Effector memory CD8-positive, alpha-beta T cell (primary cell): ENCODE results near the gene BRD2.

Source experiments
- ATAC-seq: fragments of 150-1000 bp; cut with Tn5 transposase; replicated peaks from 2 replicates; pipeline ENCODE4 v1.10.0; 2021; ENCODE audit warnings: mild to moderate bottlenecking, moderate library complexity
- DNase-seq, 3 experiments: peaks; one replicate each; pipeline ENCODE4 v3.0.0; 2021
- H3K27ac Mint-ChIP-seq, 2 donors: one replicate each; pipeline ENCODE4 v1.8.0; 2022; ENCODE audit warnings: mild to moderate bottlenecking in 2 of 2, mixed read lengths in 2 of 2, moderate library complexity in 2 of 2
- H3K27me3 Mint-ChIP-seq, 2 donors: one replicate each; pipeline ENCODE4 v1.8.0; 2022; ENCODE audit warnings: mixed read lengths in 2 of 2
- H3K36me3 Mint-ChIP-seq: one replicate; pipeline ENCODE4 v1.8.0; 2022; ENCODE audit warnings: mild to moderate bottlenecking, moderate library complexity, mixed read lengths; ENCODE audit not compliant: insufficient read depth
- H3K4me1 Mint-ChIP-seq, 2 donors: one replicate each; pipeline ENCODE4 v1.8.0; 2022; ENCODE audit warnings: low read depth in 2 of 2, mixed read lengths in 2 of 2
- H3K4me3 Mint-ChIP-seq, 2 donors: one replicate each; pipeline ENCODE4 v1.8.0; 2022; ENCODE audit warnings: mild to moderate bottlenecking in 2 of 2, mixed read lengths in 2 of 2, moderate library complexity in 2 of 2
- H3K9me3 Mint-ChIP-seq, 2 donors: one replicate each; pipeline ENCODE4 v1.8.0; 2022; ENCODE audit warnings: mixed read lengths in 2 of 2

The BRD2 gene

DNA sequence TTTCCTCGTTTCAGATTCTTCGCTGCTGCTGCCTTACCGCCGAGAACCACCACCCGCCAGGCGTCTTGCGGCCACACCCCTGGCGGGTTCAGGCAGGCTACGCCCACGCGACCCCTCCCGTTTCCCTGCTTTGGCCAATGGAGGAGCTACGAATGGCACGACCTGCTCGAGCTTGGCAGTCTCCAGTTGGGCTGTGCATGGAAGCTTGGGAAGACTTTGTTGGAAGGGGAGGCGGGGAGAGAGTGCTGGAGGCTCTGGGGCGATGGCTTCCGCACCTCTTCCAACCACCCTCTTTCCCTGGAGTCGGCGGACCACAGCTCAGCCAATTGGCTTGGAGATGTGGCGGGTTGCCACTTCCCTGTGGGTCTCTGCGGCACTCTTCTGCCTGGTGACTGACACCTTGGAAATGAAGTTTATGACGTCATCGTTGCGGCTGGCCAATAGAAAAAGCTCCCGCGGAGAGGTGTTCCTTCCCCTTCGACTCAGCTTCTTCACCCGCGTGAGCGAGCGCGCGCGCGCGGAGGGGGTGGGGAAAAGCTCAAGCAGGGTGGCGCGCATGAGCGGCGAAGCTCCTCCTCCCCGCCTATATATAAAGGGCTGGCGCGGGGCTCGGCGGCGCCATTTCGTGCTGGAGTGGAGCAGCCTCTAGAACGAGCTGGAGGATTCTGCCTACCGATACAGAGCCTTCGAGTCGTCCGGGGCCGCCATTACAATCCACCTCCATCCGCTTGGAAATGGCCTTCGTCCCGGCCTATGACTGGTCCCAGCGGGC, 3.4 kb downstream of the BRD2 start:
- Mint-ChIP-seq H3K36me3 (peaks cover 86% of the 10 kb centered on the region), H3K27ac (peak overlapping the region; percentile 94 to 98), H3K4me3 (peak overlapping the region; percentile 88 to 94), H3K9me3 (no peaks in the 10 kb centered on the region), H3K27me3 (no peaks in the 10 kb centered on the region), H3K4me1 (peaks cover 53 to 71% of the 10 kb centered on the region in 2 donors)
- DNase-seq = peak; percentile 99 to 100 (median 99)
- ATAC-seq = peak; percentile 59

DNA sequence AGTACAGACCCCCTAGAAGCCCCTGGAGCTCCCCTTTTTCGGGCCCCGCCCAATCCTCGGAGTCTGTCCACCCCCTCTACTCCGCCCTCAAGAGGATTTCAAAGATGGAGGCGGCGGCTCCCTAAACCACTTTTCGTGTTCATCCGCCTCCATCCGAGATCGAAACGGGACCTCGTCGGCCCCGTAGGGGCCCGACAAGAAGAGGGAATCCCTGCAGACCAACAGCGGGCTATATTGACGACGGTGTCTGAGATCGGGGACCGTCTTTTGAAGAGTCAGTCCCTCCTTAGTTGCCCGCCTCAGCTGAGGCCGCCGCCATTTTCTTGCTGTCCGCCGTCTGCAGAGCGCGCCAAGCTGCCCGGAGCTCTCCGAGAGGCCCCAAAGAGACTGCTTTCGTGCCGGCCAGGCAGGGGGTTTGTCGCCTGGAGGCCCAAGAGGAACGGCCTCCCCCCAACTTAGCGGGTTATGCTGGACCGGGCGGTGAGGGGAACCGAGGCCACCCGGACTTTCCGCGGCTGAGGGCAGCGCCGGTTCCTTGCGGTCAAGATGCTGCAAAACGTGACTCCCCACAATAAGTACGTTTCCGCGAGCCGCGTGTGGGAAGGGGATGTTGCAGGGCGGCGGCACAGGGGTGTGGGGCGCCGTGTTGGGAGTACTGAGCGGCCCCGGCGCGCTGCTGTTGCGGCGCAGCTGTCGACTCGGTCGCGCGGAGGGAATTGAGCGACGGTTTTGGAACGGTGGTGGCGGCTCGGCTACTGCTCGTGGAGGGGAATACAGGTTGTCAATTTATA, 4.2 kb downstream of the BRD2 start:
- ATAC-seq (peak; percentile 22), DNase-seq (peak; percentile 46 to 52 (median 47))
- Mint-ChIP-seq H3K27ac (peak overlapping the region; percentile 94 to 98), H3K4me1 (peaks cover 54 to 71% of the 10 kb centered on the region in 2 donors), H3K9me3 (no peaks in the 10 kb centered on the region), H3K36me3 (peaks cover 94% of the 10 kb centered on the region), H3K27me3 (no peaks in the 10 kb centered on the region), H3K4me3 (peak overlapping the region; percentile 88 to 94)

DNA sequence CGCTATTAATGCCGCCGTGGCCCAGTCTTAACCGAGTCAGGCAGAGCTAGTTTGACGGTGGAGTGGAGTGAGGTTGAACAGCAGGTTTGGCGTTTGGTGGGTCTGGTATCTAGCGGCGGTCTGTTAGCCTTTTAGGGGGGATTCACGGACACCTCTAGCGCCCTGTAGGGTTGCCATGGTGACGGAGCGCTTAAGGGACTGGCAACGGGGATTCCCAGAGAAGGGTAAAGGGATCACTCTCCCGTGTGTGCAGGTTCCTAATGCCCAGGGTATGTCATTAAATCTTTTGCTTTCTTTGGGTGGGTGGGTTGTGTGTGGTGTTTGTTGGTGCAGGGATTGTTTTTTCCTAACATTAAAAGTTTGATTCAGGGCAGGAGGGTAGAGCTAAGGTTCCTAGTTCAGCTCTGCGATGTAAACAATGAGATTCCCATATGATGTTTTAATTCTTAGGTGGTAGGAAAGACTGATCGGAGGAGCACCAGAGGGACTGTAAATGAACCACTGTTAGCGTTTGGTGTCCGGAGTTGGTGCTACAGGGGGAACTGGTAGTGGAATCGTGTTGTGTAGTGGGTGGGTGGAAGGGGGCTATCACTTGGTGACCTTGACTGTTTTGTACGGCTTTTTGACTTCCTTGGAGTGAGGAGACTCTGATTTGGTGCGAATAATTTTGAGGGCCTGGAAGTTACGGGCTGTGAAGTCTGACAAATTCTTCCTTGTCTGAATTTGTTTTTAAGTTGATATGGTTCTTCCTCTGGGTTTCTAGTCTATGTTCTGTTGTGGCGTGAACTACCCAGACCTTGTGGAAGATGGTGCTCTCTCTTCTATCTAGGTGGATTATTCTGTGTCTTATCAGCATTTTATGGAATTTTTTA, 5.0 kb downstream of the BRD2 start:
- DNase-seq = peak in 2 of 3 experiments; percentile 64
- peaks cover 54 to 70% of the 10 kb centered on the region in 2 donors for H3K4me1 Mint-ChIP-seq

DNA sequence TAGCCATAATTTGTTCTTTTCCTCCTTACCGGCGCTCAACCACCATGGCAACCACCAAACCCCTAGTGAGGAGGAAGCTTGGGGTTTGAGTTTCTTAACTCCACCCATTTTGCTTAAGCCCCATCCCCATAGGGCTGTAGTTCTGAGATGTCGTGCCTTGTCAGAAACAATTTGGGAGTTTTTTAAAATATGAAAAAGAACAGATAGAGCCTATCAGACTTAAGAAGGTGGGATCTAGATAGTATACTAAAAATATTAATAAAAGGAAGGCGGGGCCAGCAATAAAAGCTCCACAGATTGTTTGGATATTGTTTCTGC, 5.6 kb downstream of the BRD2 start:
- no peaks in the 10 kb centered on the region for H3K9me3 Mint-ChIP-seq
- H3K4me1 Mint-ChIP-seq = peaks cover 52 to 75% of the 10 kb centered on the region in 2 donors
- peak overlapping the region; percentile 94 to 98 for H3K27ac Mint-ChIP-seq
- H3K27me3 Mint-ChIP-seq = no peaks in the 10 kb centered on the region
- ATAC-seq = no peak
- H3K36me3 Mint-ChIP-seq = peaks cover 97% of the 10 kb centered on the region
- no peak for DNase-seq
- H3K4me3 Mint-ChIP-seq = peak overlapping the region; percentile 88 to 94

More for the DNA sequence above, 5.0 kb downstream of the BRD2 start:
- Mint-ChIP-seq H3K36me3 (peaks cover 95% of the 10 kb centered on the region), H3K4me3 (peak overlapping the region; percentile 88 to 94), H3K27me3 (no peaks in the 10 kb centered on the region), H3K9me3 (no peaks in the 10 kb centered on the region), H3K27ac (peak overlapping the region; percentile 94 to 98)
- ATAC-seq = peak; percentile 3

DNA sequence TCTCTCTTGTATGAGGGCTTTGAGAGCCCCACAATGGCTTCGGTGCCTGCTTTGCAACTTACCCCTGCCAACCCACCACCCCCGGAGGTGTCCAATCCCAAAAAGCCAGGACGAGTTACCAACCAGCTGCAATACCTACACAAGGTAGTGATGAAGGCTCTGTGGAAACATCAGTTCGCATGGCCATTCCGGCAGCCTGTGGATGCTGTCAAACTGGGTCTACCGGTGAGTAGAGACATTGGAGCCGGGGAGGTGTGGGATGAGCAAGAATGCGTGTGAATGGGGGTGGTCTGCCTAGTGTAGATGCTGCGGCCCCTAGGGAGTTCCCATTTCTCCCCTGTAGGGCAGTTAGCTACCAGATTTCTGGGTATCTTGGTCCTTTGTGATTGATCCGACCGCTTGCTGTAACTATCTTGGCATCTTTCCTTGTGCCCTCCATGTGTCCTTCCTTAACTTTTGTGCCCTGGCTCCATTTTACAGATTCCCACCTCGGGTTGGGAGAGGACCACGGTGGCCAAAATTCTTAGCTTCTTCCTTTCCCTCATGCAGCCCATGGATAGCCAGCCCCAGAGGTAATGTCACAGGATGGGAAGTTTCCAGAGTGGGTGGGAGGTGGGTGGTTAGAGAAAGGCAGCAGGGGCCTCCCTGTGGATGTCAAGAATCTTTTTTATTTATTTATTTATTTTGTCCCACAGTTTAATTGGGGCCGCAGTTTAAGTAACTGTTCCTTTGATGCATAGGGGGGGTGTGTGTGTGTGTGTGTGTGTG, 6.3 kb downstream of the BRD2 start:
- Mint-ChIP-seq H3K27me3 (no peaks in the 10 kb centered on the region), H3K4me1 (peaks cover 55 to 76% of the 10 kb centered on the region in 2 donors), H3K4me3 (peak overlapping the region; percentile 88 to 94), H3K9me3 (no peaks in the 10 kb centered on the region), H3K36me3 (peaks cover 97% of the 10 kb centered on the region), H3K27ac (peak overlapping the region; percentile 94 to 98)
- DNase-seq = no peak
- ATAC-seq = no peak

DNA sequence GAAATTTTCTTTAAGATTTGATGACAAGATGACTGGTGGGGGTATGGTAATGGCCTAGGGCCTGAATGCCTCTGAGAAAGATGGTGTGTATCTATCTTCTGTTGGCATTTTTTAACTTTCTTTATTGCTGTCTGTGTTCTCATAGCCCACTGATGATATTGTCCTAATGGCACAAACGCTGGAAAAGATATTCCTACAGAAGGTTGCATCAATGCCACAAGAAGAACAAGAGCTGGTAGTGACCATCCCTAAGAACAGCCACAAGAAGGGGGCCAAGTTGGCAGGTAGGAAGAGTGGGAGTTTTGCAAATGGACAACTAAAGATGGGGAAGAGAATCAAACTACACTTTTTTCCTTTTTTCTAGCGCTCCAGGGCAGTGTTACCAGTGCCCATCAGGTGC, 7.5 kb downstream of the BRD2 start:
- Mint-ChIP-seq H3K27me3 (no peaks in the 10 kb centered on the region), H3K4me1 (peaks cover 52 to 74% of the 10 kb centered on the region in 2 donors), H3K27ac (peak overlapping the region; percentile 90 to 98), H3K36me3 (peaks cover 100% of the 10 kb centered on the region), H3K9me3 (no peaks in the 10 kb centered on the region), H3K4me3 (peak overlapping the region; percentile 88 to 94)
- DNase-seq (no peak), ATAC-seq (no peak)

DNA sequence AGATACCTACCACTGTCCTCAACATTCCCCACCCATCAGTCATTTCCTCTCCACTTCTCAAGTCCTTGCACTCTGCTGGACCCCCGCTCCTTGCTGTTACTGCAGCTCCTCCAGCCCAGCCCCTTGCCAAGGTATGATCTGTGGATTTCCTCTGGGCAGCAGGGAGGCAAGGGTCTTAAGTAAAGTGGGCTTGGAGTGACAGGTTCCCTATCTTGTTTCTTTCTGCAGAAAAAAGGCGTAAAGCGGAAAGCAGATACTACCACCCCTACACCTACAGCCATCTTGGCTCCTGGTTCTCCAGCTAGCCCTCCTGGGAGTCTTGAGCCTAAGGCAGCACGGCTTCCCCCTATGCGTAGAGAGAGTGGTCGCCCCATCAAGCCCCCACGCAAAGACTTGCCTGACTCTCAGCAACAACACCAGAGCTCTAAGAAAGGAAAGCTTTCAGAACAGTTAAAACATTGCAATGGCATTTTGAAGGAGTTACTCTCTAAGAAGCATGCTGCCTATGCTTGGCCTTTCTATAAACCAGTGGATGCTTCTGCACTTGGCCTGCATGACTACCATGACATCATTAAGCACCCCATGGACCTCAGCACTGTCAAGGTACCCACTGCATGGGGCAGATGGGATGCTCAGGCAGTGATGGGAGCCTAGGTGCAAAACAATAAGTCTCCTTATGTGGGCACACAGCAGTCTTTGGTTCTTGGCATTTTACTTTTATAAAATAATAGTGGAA, 8.1 kb downstream of the BRD2 start:
- ATAC-seq = no peak
- Mint-ChIP-seq H3K36me3 (peaks cover 100% of the 10 kb centered on the region), H3K27me3 (no peaks in the 10 kb centered on the region), H3K4me3 (peak overlapping the region; percentile 88 to 94), H3K4me1 (peaks cover 52 to 68% of the 10 kb centered on the region in 2 donors), H3K27ac (peak overlapping the region; percentile 90 to 98), H3K9me3 (no peaks in the 10 kb centered on the region)
- DNase-seq = no peak

DNA sequence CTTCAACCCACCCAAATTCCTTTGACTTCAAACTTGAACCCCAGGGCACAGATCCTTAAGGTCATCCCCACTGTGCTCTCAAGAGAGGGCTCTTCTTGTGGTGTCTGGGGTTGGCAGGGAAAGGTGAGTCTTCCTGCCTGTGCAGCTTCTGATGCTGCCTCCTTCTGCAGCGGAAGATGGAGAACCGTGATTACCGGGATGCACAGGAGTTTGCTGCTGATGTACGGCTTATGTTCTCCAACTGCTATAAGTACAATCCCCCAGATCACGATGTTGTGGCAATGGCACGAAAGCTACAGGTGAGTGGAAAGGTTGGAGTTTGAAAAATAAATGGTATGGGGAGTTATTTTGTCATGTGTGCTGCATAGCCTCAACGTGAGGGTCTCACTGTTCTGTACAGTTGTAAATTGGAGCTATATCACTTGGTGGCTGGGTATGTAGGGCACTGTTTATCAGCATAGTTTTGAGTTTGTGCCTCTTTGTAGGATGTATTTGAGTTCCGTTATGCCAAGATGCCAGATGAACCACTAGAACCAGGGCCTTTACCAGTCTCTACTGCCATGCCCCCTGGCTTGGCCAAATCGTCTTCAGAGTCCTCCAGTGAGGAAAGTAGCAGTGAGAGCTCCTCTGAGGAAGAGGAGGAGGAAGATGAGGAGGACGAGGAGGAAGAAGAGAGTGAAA, 9.0 kb downstream of the BRD2 start:
- ATAC-seq (no peak), DNase-seq (no peak)
- Mint-ChIP-seq H3K9me3 (no peaks in the 10 kb centered on the region), H3K36me3 (peaks cover 100% of the 10 kb centered on the region), H3K4me1 (peaks cover 52 to 66% of the 10 kb centered on the region in 2 donors), H3K4me3 (peak overlapping the region; percentile 13 to 41), H3K27me3 (no peaks in the 10 kb centered on the region), H3K27ac (peak overlapping the region; percentile 59 to 98)

DNA sequence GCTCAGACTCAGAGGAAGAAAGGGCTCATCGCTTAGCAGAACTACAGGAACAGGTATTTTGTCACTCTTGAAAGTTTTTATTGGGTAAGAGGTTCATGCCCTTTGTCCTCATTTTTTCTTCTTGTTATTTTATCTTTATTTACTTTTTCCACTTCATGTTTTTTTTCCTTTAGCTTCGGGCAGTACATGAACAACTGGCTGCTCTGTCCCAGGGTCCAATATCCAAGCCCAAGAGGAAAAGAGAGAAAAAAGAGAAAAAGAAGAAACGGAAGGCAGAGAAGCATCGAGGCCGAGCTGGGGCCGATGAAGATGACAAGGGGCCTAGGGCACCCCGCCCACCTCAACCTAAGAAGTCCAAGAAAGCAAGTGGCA, 9.5 kb downstream of the BRD2 start:
- Mint-ChIP-seq H3K9me3 (no peaks in the 10 kb centered on the region), H3K27ac (peak overlapping the region; percentile 59 to 98), H3K36me3 (peaks cover 96% of the 10 kb centered on the region), H3K4me1 (peaks cover 46 to 64% of the 10 kb centered on the region in 2 donors), H3K27me3 (no peaks in the 10 kb centered on the region), H3K4me3 (peak overlapping the region; percentile 13 to 55)
- no peak for DNase-seq
- ATAC-seq = no peak

DNA sequence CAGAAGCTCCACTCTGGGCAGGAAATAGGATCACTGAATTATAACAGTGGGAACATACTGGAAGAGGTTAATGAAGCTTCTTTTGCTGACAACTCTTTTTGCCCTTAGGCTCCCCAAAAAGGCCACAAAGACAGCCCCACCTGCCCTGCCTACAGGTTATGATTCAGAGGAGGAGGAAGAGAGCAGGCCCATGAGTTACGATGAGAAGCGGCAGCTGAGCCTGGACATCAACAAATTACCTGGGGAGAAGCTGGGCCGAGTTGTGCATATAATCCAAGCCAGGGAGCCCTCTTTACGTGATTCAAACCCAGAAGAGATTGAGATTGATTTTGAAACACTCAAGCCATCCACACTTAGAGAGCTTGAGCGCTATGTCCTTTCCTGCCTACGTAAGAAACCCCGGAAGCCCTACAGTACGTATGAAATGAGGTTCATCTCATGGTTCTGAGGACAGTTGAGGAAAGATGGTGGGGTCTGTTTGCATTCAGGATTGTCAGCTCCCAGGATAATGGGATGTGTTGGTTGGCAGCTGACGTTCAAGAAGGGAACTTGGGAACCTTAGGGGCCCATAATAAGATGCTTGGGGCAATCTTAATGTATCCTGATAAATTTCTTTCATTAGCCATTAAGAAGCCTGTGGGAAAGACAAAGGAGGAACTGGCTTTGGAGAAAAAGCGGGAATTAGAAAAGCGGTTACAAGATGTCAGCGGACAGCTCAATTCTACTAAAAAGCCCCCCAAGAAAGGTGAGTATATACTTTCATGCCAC, 11.5 kb downstream of the BRD2 start:
- Mint-ChIP-seq H3K27me3 (no peaks in the 10 kb centered on the region), H3K9me3 (no peaks in the 10 kb centered on the region), H3K27ac (peak overlapping the region; percentile 46 to 98), H3K4me1 (peaks cover 45 to 54% of the 10 kb centered on the region in 2 donors), H3K4me3 (peak overlapping the region in 1 of 2 donors; percentile 19), H3K36me3 (peaks cover 77% of the 10 kb centered on the region)
- no peak for ATAC-seq
- no peak for DNase-seq

DNA sequence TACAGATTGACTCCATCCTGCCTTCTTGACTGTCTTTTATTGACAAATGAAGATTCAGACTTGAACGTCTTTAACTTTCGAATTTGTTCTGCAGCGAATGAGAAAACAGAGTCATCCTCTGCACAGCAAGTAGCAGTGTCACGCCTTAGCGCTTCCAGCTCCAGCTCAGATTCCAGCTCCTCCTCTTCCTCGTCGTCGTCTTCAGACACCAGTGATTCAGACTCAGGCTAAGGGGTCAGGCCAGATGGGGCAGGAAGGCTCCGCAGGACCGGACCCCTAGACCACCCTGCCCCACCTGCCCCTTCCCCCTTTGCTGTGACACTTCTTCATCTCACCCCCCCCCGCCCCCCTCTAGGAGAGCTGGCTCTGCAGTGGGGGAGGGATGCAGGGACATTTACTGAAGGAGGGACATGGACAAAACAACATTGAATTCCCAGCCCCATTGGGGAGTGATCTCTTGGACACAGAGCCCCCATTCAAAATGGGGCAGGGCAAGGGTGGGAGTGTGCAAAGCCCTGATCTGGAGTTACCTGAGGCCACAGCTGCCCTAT, 12.2 kb downstream of the BRD2 start:
- H3K27me3 Mint-ChIP-seq = no peaks in the 10 kb centered on the region
- ATAC-seq = no peak
- no peaks in the 10 kb centered on the region for H3K9me3 Mint-ChIP-seq
- peak overlapping the region; percentile 46 to 90 for H3K27ac Mint-ChIP-seq
- H3K4me1 Mint-ChIP-seq = peaks cover 44 to 48% of the 10 kb centered on the region in 2 donors
- H3K36me3 Mint-ChIP-seq = peaks cover 70% of the 10 kb centered on the region
- H3K4me3 Mint-ChIP-seq = peak overlapping the region in 1 of 2 donors; percentile 19
- DNase-seq = no peak
